Stomach (tissue), 9 donors: ENCODE measurements around the gene SH2D3C. TPM values are rescaled to one million over a fixed set of nuclear protein-coding genes. Genes with fewer than 3 reads are reported as not detected.

Experiments used
- DNase-seq, 2 donors: peaks; one replicate each; pipeline versions ENCODE4 v3.0.0 to v3.0.0-alpha.2; 2013 to 2019
- H3K27ac ChIP-seq, 5 donors: fragments of 200-600 bp in 4 of 5; sonication (generic) in 4 of 5; one replicate each; pipeline ENCODE4 v1.5.1; 2013 to 2019; ENCODE audit warnings: mild to moderate bottlenecking in 1 of 5, moderate library complexity in 1 of 5
- H3K27me3 ChIP-seq, 3 donors: fragments of 200-600 bp; sonication (generic); one replicate each; pipeline ENCODE4 v1.5.1; 2017 to 2019; ENCODE audit warnings: mixed run types in 1 of 3
- H3K36me3 ChIP-seq, 4 donors: fragments of 200-600 bp; sonication (generic); 1 replicate in 3 of 4; 2 replicates in 1 of 4; pipeline ENCODE4 v1.5.1; 2016 to 2019
- H3K4me1 ChIP-seq, 4 donors: fragments of 200-600 bp; sonication (generic); one replicate each; pipeline ENCODE4 v1.5.1; 2016 to 2019
- H3K4me3 ChIP-seq, 4 donors: fragments of 200-600 bp; sonication (generic) in 3 of 4; one replicate each; pipeline ENCODE4 v1.5.1; 2016 to 2019; ENCODE audit warnings: mild to moderate bottlenecking in 1 of 4
- H3K9me3 ChIP-seq, 4 donors: fragments of 200-600 bp; sonication (generic); one replicate each; pipeline ENCODE4 v1.5.1; 2016 to 2019
- EP300 ChIP-seq: sonication (generic); formaldehyde crosslinking; IDR thresholded peaks from one replicate; pipeline ENCODE4 v1.6.1; 2017; ENCODE audit warnings: antibody characterized with exemption
- POLR2A ChIP-seq, 4 donors: fragments of 450-650 bp; IDR thresholded peaks; one replicate each; pipeline ENCODE4 v1.6.1; 2016; ENCODE audit warnings: antibody characterized with exemption in 4 of 4, control low read depth in 2 of 4, mild to moderate bottlenecking in 1 of 4, moderate library complexity in 1 of 4
- POLR2AphosphoS5 ChIP-seq, 3 donors: sonication (generic); formaldehyde crosslinking; IDR thresholded peaks; one replicate each; pipeline ENCODE4 v1.6.1; 2016; ENCODE audit warnings: antibody characterized with exemption in 3 of 3
- WGBS, 5 donors: extraction: QIAGEN DNeasy Blood & Tissue Kit in 3 of 5; methylation state at CpG; one replicate each; pipeline versions ENCODE4 v1.1.5 to v1.1.7; 2013 to 2018; 5-methylcytosine and 5-hydroxymethylcytosine counted together
- intact Hi-C: fragments of 100-400 bp; cut with DNase I; formaldehyde crosslinking; loops from one replicate; pipeline ENCODE4 v1.15.1; 2023; ENCODE audit warnings: low total_unique reads
- polyA plus RNA-seq, 3 donors: library from polyadenylated mRNA; stranded (reverse); fragments of 200-250 nt; gene quantifications; one replicate each; pipeline ENCODE4 v1.2.3, GENCODE V29; 2013
- total RNA-seq, 5 donors: library from RNA; depleted of rRNA; stranded (reverse); fragments of >200 nt; gene quantifications; one replicate each; pipeline versions ENCODE4 v1.1.0 to v1.2.3, GENCODE V29; 2014 to 2016
- TF ChIP-seq, protein P1 (sequence below), 7 experiments: fragments of 450-650 bp in 4 of 7; fragments of 200-600 bp in 3 of 7; sonication (generic) in 3 of 7; IDR thresholded peaks; one replicate each; pipeline ENCODE4 v1.5.1; 2016 to 2019; ENCODE audit warnings: antibody characterized with exemption in 7 of 7, control low read depth in 2 of 7, mild to moderate bottlenecking in 1 of 7
- donor health status: healthy with polysubstance abuse.
- donor health status: Bipolar disorder and iron deficiency.
- donor health status: healthy.

The SH2D3C gene
- total and polyA plus RNA-seq, 8 donors: 1.8 to 38.1 (median 4.5) TPM; not detected in 2

GRCh38 chr9:127769101-127769500, 9.4 kb downstream of the SH2D3C start:
- Histone ChIP-seq H3K9me3 (no peaks in the 10 kb centered on the region), H3K27ac (peak overlapping the region in 4 of 5 donors; percentile 39 to 82 (median 72)), H3K4me3 (peak overlapping the region in 1 of 4 donors; percentile 57), H3K27me3 (peaks cover 0 to 10% (median 0%) of the 10 kb centered on the region in 3 donors), H3K4me1 (peaks cover 13 to 44% (median 33%) of the 10 kb centered on the region in 4 donors), H3K36me3 (peaks cover 0 to 3% (median 0%) of the 10 kb centered on the region in 4 donors)
- intact Hi-C loops: no loop called here
- TF ChIP-seq, protein P1, sequence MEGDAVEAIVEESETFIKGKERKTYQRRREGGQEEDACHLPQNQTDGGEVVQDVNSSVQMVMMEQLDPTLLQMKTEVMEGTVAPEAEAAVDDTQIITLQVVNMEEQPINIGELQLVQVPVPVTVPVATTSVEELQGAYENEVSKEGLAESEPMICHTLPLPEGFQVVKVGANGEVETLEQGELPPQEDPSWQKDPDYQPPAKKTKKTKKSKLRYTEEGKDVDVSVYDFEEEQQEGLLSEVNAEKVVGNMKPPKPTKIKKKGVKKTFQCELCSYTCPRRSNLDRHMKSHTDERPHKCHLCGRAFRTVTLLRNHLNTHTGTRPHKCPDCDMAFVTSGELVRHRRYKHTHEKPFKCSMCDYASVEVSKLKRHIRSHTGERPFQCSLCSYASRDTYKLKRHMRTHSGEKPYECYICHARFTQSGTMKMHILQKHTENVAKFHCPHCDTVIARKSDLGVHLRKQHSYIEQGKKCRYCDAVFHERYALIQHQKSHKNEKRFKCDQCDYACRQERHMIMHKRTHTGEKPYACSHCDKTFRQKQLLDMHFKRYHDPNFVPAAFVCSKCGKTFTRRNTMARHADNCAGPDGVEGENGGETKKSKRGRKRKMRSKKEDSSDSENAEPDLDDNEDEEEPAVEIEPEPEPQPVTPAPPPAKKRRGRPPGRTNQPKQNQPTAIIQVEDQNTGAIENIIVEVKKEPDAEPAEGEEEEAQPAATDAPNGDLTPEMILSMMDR (IDR thresholded peaks at IDR 0.05): no peak
- TF ChIP-seq EP300: no peak
- TF ChIP-seq POLR2AphosphoS5 (IDR thresholded peaks at IDR 0.05): no peak
- no peak for TF ChIP-seq POLR2A (IDR thresholded peaks at IDR 0.05)
- no peak for DNase-seq
- WGBS, 5 donors: 88 to 97% (median 91%) methylated on average over 5 of the region's 5 CpGs

GRCh38 chr9:127768698-127769097, 9.8 kb downstream of the SH2D3C start:
- TF ChIP-seq POLR2AphosphoS5 (IDR thresholded peaks at IDR 0.05): no peak
- TF ChIP-seq POLR2A (IDR thresholded peaks at IDR 0.05): no peak
- TF ChIP-seq, protein P1 (IDR thresholded peaks at IDR 0.05): no peak
- no peak for TF ChIP-seq EP300
- Histone ChIP-seq H3K27me3 (peaks cover 0 to 14% (median 0%) of the 10 kb centered on the region in 3 donors), H3K27ac (peak overlapping the region in 4 of 5 donors; percentile 39 to 82 (median 72)), H3K36me3 (no peaks in the 10 kb centered on the region), H3K4me3 (no peak overlapping the region), H3K9me3 (no peaks in the 10 kb centered on the region), H3K4me1 (peaks cover 13 to 44% (median 33%) of the 10 kb centered on the region in 4 donors)
- intact Hi-C loops: no loop called here
- WGBS, 5 donors: 63 to 79% (median 74%) methylated on average over 8 of the region's 8 CpGs
- DNase-seq: no peak

GRCh38 chr9:127767909-127768331, 10.5 kb downstream of the SH2D3C start:
- H3K4me1 ChIP-seq: peaks cover 13 to 45% (median 33%) of the 10 kb centered on the region in 4 donors
- DNase-seq: peak in 1 of 2 donors; percentile 83
- intact Hi-C loops: no loop called here

DNA sequence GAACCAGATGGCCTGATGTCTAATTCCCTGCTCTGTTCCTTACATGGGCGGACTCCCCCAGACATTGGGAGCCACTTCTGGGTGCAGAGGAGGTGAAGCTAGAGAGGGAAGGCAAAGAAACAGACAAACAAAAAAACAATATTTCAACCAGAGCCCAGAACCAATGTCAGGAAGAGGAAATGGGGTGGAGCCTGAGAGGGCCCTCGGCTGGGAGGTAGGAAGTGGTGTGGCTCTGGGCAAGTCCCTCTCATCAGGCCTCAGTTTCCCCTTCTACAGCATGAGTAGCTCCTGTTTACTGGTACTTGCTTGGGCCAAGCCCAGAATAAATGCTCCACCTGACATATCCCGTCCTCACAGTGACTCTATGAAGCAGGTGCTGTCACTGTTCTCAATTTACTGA, 11.1 kb downstream of the SH2D3C start:
- Histone ChIP-seq H3K4me3 (no peak overlapping the region), H3K27ac (peak overlapping the region; percentile 39 to 82 (median 65))

More at GRCh38 chr9:127767909-127768331, 10.5 kb downstream of the SH2D3C start:
- TF ChIP-seq, protein P1 (IDR thresholded peaks at IDR 0.05): no peak
- TF ChIP-seq POLR2AphosphoS5 (IDR thresholded peaks at IDR 0.05) (no peak), POLR2A (IDR thresholded peaks at IDR 0.05) (no peak), EP300 (no peak)
- H3K9me3 ChIP-seq: no peaks in the 10 kb centered on the region
- peak overlapping the region; percentile 39 to 82 (median 65) for H3K27ac ChIP-seq
- no peak overlapping the region for H3K4me3 ChIP-seq
- peaks cover 0 to 21% (median 0%) of the 10 kb centered on the region in 3 donors for H3K27me3 ChIP-seq
- 28 to 58% (median 48%) methylated on average over 7 to 13 of the region's 13 CpGs for WGBS, 5 donors
- no peaks in the 10 kb centered on the region for H3K36me3 ChIP-seq

More for the DNA sequence above, 11.1 kb downstream of the SH2D3C start:
- H3K36me3 ChIP-seq: no peaks in the 10 kb centered on the region
- peaks cover 13 to 51% (median 33%) of the 10 kb centered on the region in 4 donors for H3K4me1 ChIP-seq
- TF ChIP-seq POLR2A (IDR thresholded peaks at IDR 0.05) (no peak), EP300 (no peak), POLR2AphosphoS5 (IDR thresholded peaks at IDR 0.05) (no peak)
- TF ChIP-seq, protein P1 (IDR thresholded peaks at IDR 0.05): no peak
- no peaks in the 10 kb centered on the region for H3K9me3 ChIP-seq
- H3K27me3 ChIP-seq: peaks cover 0 to 25% (median 0%) of the 10 kb centered on the region in 3 donors
- WGBS, 5 donors: 58 to 74% (median 67%) methylated on average over 3 of the region's 3 CpGs
- no peak for DNase-seq
- intact Hi-C loops: no loop called here
